Lung (tissue), 12 donors: ENCODE measurements around the gene WWC2. TPM values are rescaled to one million over a fixed set of nuclear protein-coding genes. Genes with fewer than 3 reads are reported as not detected.

Experiments
- ATAC-seq: fragments of 200-7000 bp; cut with Tn5 transposase; one replicate; pipeline ENCODE4 v1.9.1; 2020; ENCODE audit warnings: moderate number of reproducible peaks; ENCODE audit not compliant: insufficient read depth, low FRiP score
- DNase-seq, 3 donors: peaks; one replicate each; pipeline ENCODE4 v3.0.0-alpha.2; 2013 to 2017
- H3K27ac ChIP-seq, 2 donors: one replicate each; pipeline ENCODE4 v1.5.1; 2013; ENCODE audit warnings: mild to moderate bottlenecking in 2 of 2, moderate library complexity in 2 of 2, control low read depth in 1 of 2, inconsistent platforms in 1 of 2, low read depth in 1 of 2, low read length in 1 of 2
- H3K27me3 ChIP-seq, 3 donors: one replicate each; pipeline ENCODE4 v1.5.1; 2013; ENCODE audit warnings: low read length in 2 of 3; ENCODE audit not compliant: control insufficient read depth in 3 of 3, insufficient read depth in 3 of 3
- H3K36me3 ChIP-seq, 4 donors: one replicate each; pipeline ENCODE4 v1.5.1; 2013; ENCODE audit warnings: low read length in 4 of 4, mild to moderate bottlenecking in 1 of 4, moderate library complexity in 1 of 4; ENCODE audit not compliant: control insufficient read depth in 4 of 4, insufficient read depth in 4 of 4
- H3K4me1 ChIP-seq, 5 donors: one replicate each; pipeline ENCODE4 v1.5.1; 2013; ENCODE audit warnings: low read length in 5 of 5, mild to moderate bottlenecking in 2 of 5, moderate library complexity in 1 of 5; ENCODE audit not compliant: control insufficient read depth in 5 of 5, insufficient read depth in 5 of 5
- H3K4me3 ChIP-seq: one replicate; pipeline ENCODE4 v1.5.1; 2013; ENCODE audit warnings: mild to moderate bottlenecking, control low read depth, moderate library complexity
- H3K9ac ChIP-seq, 2 donors: one replicate each; pipeline ENCODE4 v1.5.1; 2013; ENCODE audit warnings: low read length in 2 of 2, control low read depth in 1 of 2; ENCODE audit not compliant: insufficient read depth in 1 of 2
- H3K9me3 ChIP-seq, 4 donors: one replicate each; pipeline ENCODE4 v1.5.1; 2013; ENCODE audit warnings: low read length in 3 of 4, mild to moderate bottlenecking in 1 of 4, moderate library complexity in 1 of 4; ENCODE audit not compliant: control insufficient read depth in 4 of 4, insufficient read depth in 3 of 4
- CTCF ChIP-seq: IDR thresholded peaks from 2 replicates; pipeline ENCODE4 v1.5.1; 2012; ENCODE audit warnings: mild to moderate bottlenecking; ENCODE audit errors: control extremely low read depth, extremely low read depth
- WGBS, 2 donors: extraction: QIAGEN DNeasy Blood & Tissue Kit; methylation state at CpG; one replicate each; pipeline ENCODE4 v1.1.7; 2013; 5-methylcytosine and 5-hydroxymethylcytosine counted together
- polyA plus RNA-seq, 2 donors: library from polyadenylated mRNA; stranded (reverse); fragments of 200-250 nt; gene quantifications; one replicate each; pipeline ENCODE4 v1.2.1, GENCODE V29; 2013
- total RNA-seq, 2 donors: library from RNA; depleted of rRNA in 1 of 2; stranded (reverse); fragments of >200 nt in 1 of 2; gene quantifications; one replicate each; pipeline ENCODE4 v1.2.1, GENCODE V29; 2014 to 2021
- donor health status: control.
- donor health status: control.
- donor health status: Bipolar disorder and iron deficiency.
- donor health status: healthy.
- donor health status: DM: yes; HTN: yes; CAD: no.

The WWC2 gene
- total and polyA plus RNA-seq, 4 donors = 15.6 to 124 (median 45.2) TPM

- H3K27ac ChIP-seq = no peak overlapping the region
- 91 to 94% methylated on average over 2 of the region's 2 CpGs for WGBS, 2 donors
- H3K36me3 ChIP-seq = no peaks in the 10 kb centered on the region
- H3K4me3 ChIP-seq = no peak overlapping the region
- H3K9ac ChIP-seq = no peak overlapping the region
- ATAC-seq = no peak
- peaks cover 0 to 8% (median 0%) of the 10 kb centered on the region in 5 donors for H3K4me1 ChIP-seq
- no peak for TF ChIP-seq CTCF
- H3K9me3 ChIP-seq = no peaks in the 10 kb centered on the region
- no peak for DNase-seq
- H3K27me3 ChIP-seq = no peaks in the 10 kb centered on the region
These were observed 103.5 kb downstream of the WWC2 start for GRCh38 chr4:183202523-183202922.

GRCh38 chr4:183204793-183205192, 105.7 kb downstream of the WWC2 start:
- Histone ChIP-seq H3K27me3 (no peaks in the 10 kb centered on the region), H3K4me3 (no peak overlapping the region), H3K4me1 (peaks cover 0 to 8% (median 0%) of the 10 kb centered on the region in 5 donors), H3K9ac (no peak overlapping the region), H3K27ac (no peak overlapping the region), H3K36me3 (peaks cover 2 to 5% (median 3%) of the 10 kb centered on the region in 4 donors), H3K9me3 (no peaks in the 10 kb centered on the region)
- no peak for DNase-seq
- TF ChIP-seq CTCF = no peak
- ATAC-seq = no peak
- 93 to 95% methylated on average over 2 of the region's 2 CpGs for WGBS, 2 donors

GRCh38 chr4:183205193-183205592, 106.1 kb downstream of the WWC2 start:
- Histone ChIP-seq H3K4me1 (peaks cover 0 to 8% (median 0%) of the 10 kb centered on the region in 5 donors), H3K9me3 (no peaks in the 10 kb centered on the region), H3K36me3 (peaks cover 3 to 7% (median 3%) of the 10 kb centered on the region in 4 donors), H3K9ac (no peak overlapping the region), H3K27ac (no peak overlapping the region), H3K27me3 (no peaks in the 10 kb centered on the region), H3K4me3 (no peak overlapping the region)
- TF ChIP-seq CTCF = no peak
- DNase-seq (no peak), ATAC-seq (no peak)
- WGBS, 2 donors = 44% methylated on average over 2 of the region's 2 CpGs

GRCh38 chr4:183205709-183206108, 106.7 kb downstream of the WWC2 start:
- TF ChIP-seq CTCF = no peak
- peaks cover 3 to 10% (median 4%) of the 10 kb centered on the region in 4 donors for H3K36me3 ChIP-seq
- H3K9me3 ChIP-seq = no peaks in the 10 kb centered on the region
- peaks cover 0 to 10% (median 0%) of the 10 kb centered on the region in 5 donors for H3K4me1 ChIP-seq
- DNase-seq (no peak), ATAC-seq (no peak)
- WGBS, 2 donors = 59 to 71% methylated on average over 4 of the region's 4 CpGs
- no peak overlapping the region for H3K9ac ChIP-seq
- H3K27ac ChIP-seq = no peak overlapping the region
- H3K4me3 ChIP-seq = no peak overlapping the region
- no peaks in the 10 kb centered on the region for H3K27me3 ChIP-seq
